BJ (cell line): Measurements from ENCODE around the gene RAB6A. TPM values are rescaled to one million over a fixed set of nuclear protein-coding genes. Genes with fewer than 3 reads are reported as not detected.
A peak's percentile ranks its signal among the peaks of the same experiment; 100 is the strongest.

Source experiments
- CTCF ChIA-PET: fragments of 350-600 bp; formaldehyde crosslinking; extraction: SDS; loops from one replicate; lab custom pipeline; 2021; ENCODE audit warnings: antibody characterized with exemption, inconsistent platforms; lab: Yijun Ruan, JAX
- POLR2A ChIA-PET: fragments of 300-600 bp; sonication (Branson Sonifier 250); formaldehyde crosslinking; extraction: SDS; loops from one replicate; lab custom pipeline; 2021; ENCODE audit warnings: antibody characterized with exemption; lab: Charles Lee
- DNase-seq: peaks from one replicate; pipeline ENCODE4 v3.0.0-alpha.2; 2011; ENCODE audit warnings: low read depth
- H3K27me3 ChIP-seq: 2 replicates; pipeline ENCODE4 v1.6.0; 2011; ENCODE audit warnings: low read length; ENCODE audit not compliant: control insufficient read depth, insufficient read depth
- H3K36me3 ChIP-seq: 2 replicates; pipeline ENCODE4 v1.5.1; 2011; ENCODE audit warnings: low read length; ENCODE audit not compliant: control insufficient read depth, insufficient read depth
- H3K4me3 ChIP-seq: 2 replicates; pipeline ENCODE4 v1.5.1; 2011; ENCODE audit warnings: low read depth, mild to moderate bottlenecking, control low read depth, low read length
- CTCF ChIP-seq: IDR thresholded peaks from 2 replicates; pipeline ENCODE4 v1.5.1; 2011; ENCODE audit warnings: low read depth, mild to moderate bottlenecking, control low read depth, inconsistent platforms, low read length, moderate library complexity; ENCODE audit not compliant: insufficient read depth
- polyA plus RNA-seq: library from polyadenylated mRNA; depleted of rRNA; stranded (reverse); fragments of >200 nt; gene quantifications from 2 replicates; pipeline ENCODE4 v1.2.3, GENCODE V29; 2011

The RAB6A gene
- polyA plus RNA-seq, 1 experiment, result 73.5 TPM

GRCh38 chr11:73762732-73763131 lies 1.9 kb upstream of the RAB6A start:
- Histone ChIP-seq H3K27me3 (no peaks in the 10 kb centered on the region), H3K36me3 (no peaks in the 10 kb centered on the region), H3K4me3 (no peak overlapping the region)
- CTCF ChIA-PET, result no interaction called here
- no peak for DNase-seq
- no peak for TF ChIP-seq CTCF
- POLR2A ChIA-PET, result interaction anchor here (1.2 kb wide), 1 partner anchor 17 kb away, joined by 4 read pairs; no protein-coding TSS in a partner anchor

GRCh38 chr11:73761403-73761945 lies 600 bp upstream of the RAB6A start:
- no peaks in the 10 kb centered on the region for H3K36me3 ChIP-seq
- no peak for TF ChIP-seq CTCF
- CTCF ChIA-PET, result interaction anchor here (1.2 to 2.0 kb wide), 2 partner anchors 17 to 100 kb away, joined by 4 to 10 read pairs; no protein-coding TSS in a partner anchor
- POLR2A ChIA-PET, result interaction anchor here (1.8 kb wide), 1 partner anchor 18 kb away, joined by 11 read pairs; no protein-coding TSS in a partner anchor
- H3K27me3 ChIP-seq, result no peaks in the 10 kb centered on the region
- H3K4me3 ChIP-seq, result peak overlapping the region; percentile 6; the same call in 1 of the 2 replicates
- DNase-seq, result no peak

GRCh38 chr11:73760135-73760678 lies 667 bp downstream of the RAB6A start:
- DNase-seq, result no peak
- no peak for TF ChIP-seq CTCF
- H3K36me3 ChIP-seq, result no peaks in the 10 kb centered on the region
- POLR2A ChIA-PET, result interaction anchor here (1.0 to 1.8 kb wide), 2 partner anchors 19 to 453 kb away, joined by 3 to 11 read pairs; no protein-coding TSS in a partner anchor
- CTCF ChIA-PET, result interaction anchor here (2.0 kb wide), 1 partner anchor 18 kb away, joined by 10 read pairs; no protein-coding TSS in a partner anchor
- H3K4me3 ChIP-seq, result peak overlapping the region; percentile 92
- no peaks in the 10 kb centered on the region for H3K27me3 ChIP-seq

GRCh38 chr11:73759610-73760134 lies 1.2 kb downstream of the RAB6A start:
- TF ChIP-seq CTCF, result peak; percentile 26; the same call in 1 of the 2 replicates
- DNase-seq, result no peak
- POLR2A ChIA-PET, result interaction anchor here (1.8 kb wide), 1 partner anchor 20 kb away, joined by 11 read pairs; no protein-coding TSS in a partner anchor
- H3K27me3 ChIP-seq, result no peaks in the 10 kb centered on the region
- no peaks in the 10 kb centered on the region for H3K36me3 ChIP-seq
- peak overlapping the region; percentile 92 for H3K4me3 ChIP-seq
- CTCF ChIA-PET, result no interaction called here

- Histone ChIP-seq H3K27me3 (no peaks in the 10 kb centered on the region), H3K36me3 (no peaks in the 10 kb centered on the region), H3K4me3 (peak overlapping the region; percentile 92)
- DNase-seq, result no peak
- CTCF ChIA-PET, result interaction anchor here (1.0 kb wide), 1 partner anchor 21 kb away, joined by 3 read pairs; no protein-coding TSS in a partner anchor
- POLR2A ChIA-PET, result no interaction called here
- TF ChIP-seq CTCF, result no peak
Observed at GRCh38 chr11:73758451-73758850, 2.4 kb downstream of the RAB6A start.
